ENCODE results near the gene PRMT1.

Gene PRMT1

GRCh38 chr19:49672131-49672919 lies 4.7 kb upstream of the PRMT1 start:
- no peak overlapping the region for H3K4me3 ChIP-seq (replicated peaks in 1 of 2; ENCODE audit: low read depth in 2 of 2, low read length in 2 of 2)
- peak; percentile 97 for TF ChIP-seq CTCF (IDR thresholded peaks at IDR 0.05; ENCODE audit: low read depth, low read length)
- DNase-seq (ENCODE audit: low read depth in 2 of 2), result peak; percentile 72 to 77

- peak overlapping the region; percentile 35 to 43 for H3K4me3 ChIP-seq (replicated peaks in 1 of 2; ENCODE audit: low read depth in 2 of 2, low read length in 2 of 2)
- DNase-seq (ENCODE audit: low read depth in 2 of 2), result peak; percentile 97 to 98
- no peak for TF ChIP-seq CTCF (IDR thresholded peaks at IDR 0.05; ENCODE audit: low read depth, low read length)
These were observed 811 bp upstream of the PRMT1 start for GRCh38 chr19:49676136-49676783.

- peak; percentile 100 for DNase-seq (ENCODE audit: low read depth in 2 of 2)
- peak overlapping the region; percentile 100 for H3K4me3 ChIP-seq (replicated peaks in 1 of 2; ENCODE audit: low read depth in 2 of 2, low read length in 2 of 2)
- no peak for TF ChIP-seq CTCF (IDR thresholded peaks at IDR 0.05; ENCODE audit: low read depth, low read length)
These were observed 264 bp upstream of the PRMT1 start for GRCh38 chr19:49676784-49677230.

- H3K4me3 ChIP-seq (replicated peaks in 1 of 2; ENCODE audit: low read depth in 2 of 2, low read length in 2 of 2), result peak overlapping the region; percentile 100
- TF ChIP-seq CTCF (IDR thresholded peaks at IDR 0.05; ENCODE audit: low read depth, low read length), result peak; percentile 58
- peak; percentile 57 to 77 for DNase-seq (ENCODE audit: low read depth in 2 of 2)
These were observed 1.0 kb downstream of the PRMT1 start for GRCh38 chr19:49677901-49678674.

- TF ChIP-seq CTCF (IDR thresholded peaks at IDR 0.05; ENCODE audit: low read depth, low read length), result no peak
- no peak for DNase-seq (ENCODE audit: low read depth in 2 of 2)
- H3K4me3 ChIP-seq (replicated peaks in 1 of 2; ENCODE audit: low read depth in 2 of 2, low read length in 2 of 2), result no peak overlapping the region
These were observed 2.1 kb downstream of the PRMT1 start for GRCh38 chr19:49678985-49679770.

- no peak overlapping the region for H3K4me3 ChIP-seq (replicated peaks in 1 of 2; ENCODE audit: low read depth in 2 of 2, low read length in 2 of 2)
- DNase-seq (ENCODE audit: low read depth in 2 of 2), result no peak
- TF ChIP-seq CTCF (IDR thresholded peaks at IDR 0.05; ENCODE audit: low read depth, low read length), result no peak
These were observed 2.8 kb downstream of the PRMT1 start for GRCh38 chr19:49679771-49680413.

Measured in cardiac fibroblast (primary cell).